ENCODE results near the gene DISP2.

DNA sequence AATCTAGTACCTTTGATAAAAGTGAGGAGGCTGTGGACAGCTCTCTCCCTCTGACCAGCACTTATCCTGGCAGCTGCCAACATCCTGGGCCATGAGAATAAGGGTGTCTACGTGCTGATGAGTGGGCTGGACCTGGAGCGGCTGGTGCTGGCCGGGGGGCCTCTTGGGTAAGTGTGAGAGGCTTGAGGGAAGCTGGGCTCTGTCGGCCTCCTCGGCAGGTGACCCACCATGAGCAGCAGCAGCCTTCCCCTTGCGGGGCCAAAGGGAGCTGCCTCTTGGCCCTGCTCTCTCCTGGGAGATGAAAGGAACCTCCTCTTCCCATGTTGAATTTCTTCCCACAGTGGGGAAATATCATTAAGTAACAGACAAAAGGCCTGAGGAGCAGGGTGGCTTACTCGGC lies 56.8 kb downstream of the DISP2 start:
- TF ChIP-seq, protein P1, sequence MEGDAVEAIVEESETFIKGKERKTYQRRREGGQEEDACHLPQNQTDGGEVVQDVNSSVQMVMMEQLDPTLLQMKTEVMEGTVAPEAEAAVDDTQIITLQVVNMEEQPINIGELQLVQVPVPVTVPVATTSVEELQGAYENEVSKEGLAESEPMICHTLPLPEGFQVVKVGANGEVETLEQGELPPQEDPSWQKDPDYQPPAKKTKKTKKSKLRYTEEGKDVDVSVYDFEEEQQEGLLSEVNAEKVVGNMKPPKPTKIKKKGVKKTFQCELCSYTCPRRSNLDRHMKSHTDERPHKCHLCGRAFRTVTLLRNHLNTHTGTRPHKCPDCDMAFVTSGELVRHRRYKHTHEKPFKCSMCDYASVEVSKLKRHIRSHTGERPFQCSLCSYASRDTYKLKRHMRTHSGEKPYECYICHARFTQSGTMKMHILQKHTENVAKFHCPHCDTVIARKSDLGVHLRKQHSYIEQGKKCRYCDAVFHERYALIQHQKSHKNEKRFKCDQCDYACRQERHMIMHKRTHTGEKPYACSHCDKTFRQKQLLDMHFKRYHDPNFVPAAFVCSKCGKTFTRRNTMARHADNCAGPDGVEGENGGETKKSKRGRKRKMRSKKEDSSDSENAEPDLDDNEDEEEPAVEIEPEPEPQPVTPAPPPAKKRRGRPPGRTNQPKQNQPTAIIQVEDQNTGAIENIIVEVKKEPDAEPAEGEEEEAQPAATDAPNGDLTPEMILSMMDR (conservative IDR thresholded peaks at IDR 0.05), result no peak
- TF ChIP-seq ZFX (IDR thresholded peaks at IDR 0.05), result no peak

Measured in C4-2B (cell line).